Upper lobe of left lung (tissue), 6 donors: ENCODE data around the gene PIGV. TPM values are rescaled to one million over a fixed set of nuclear protein-coding genes. Genes with fewer than 3 reads are reported as not detected.

ENCODE experiments used
- ATAC-seq, 2 donors: fragments of 200-7000 bp; cut with Tn5 transposase; one replicate each; pipeline ENCODE4 v1.9.1; 2022; ENCODE audit warnings: mild to moderate bottlenecking in 2 of 2, moderate library complexity in 2 of 2; ENCODE audit not compliant: low FRiP score in 2 of 2
- DNase-seq, 2 donors: peaks; one replicate each; pipeline ENCODE4 v3.0.0-alpha.2; 2019 to 2020
- H3K27ac ChIP-seq, 4 donors: fragments of 200-600 bp; sonication (generic); one replicate each; pipeline ENCODE4 v1.5.1; 2016 to 2019
- H3K27me3 ChIP-seq, 4 donors: fragments of 200-600 bp; sonication (generic); one replicate each; pipeline ENCODE4 v1.5.1; 2017 to 2019
- H3K36me3 ChIP-seq, 4 donors: fragments of 200-600 bp; sonication (generic); one replicate each; pipeline ENCODE4 v1.5.1; 2016 to 2019
- H3K4me1 ChIP-seq, 4 donors: fragments of 200-600 bp; sonication (generic); one replicate each; pipeline ENCODE4 v1.5.1; 2018 to 2019
- H3K4me3 ChIP-seq, 4 donors: fragments of 200-600 bp; sonication (generic); one replicate each; pipeline ENCODE4 v1.5.1; 2017 to 2019; ENCODE audit warnings: mild to moderate bottlenecking in 2 of 4, moderate library complexity in 1 of 4
- H3K9me3 ChIP-seq, 4 donors: fragments of 200-600 bp; sonication (generic); one replicate each; pipeline ENCODE4 v1.5.1; 2018 to 2019
- CTCF ChIP-seq, 6 experiments: fragments of 450-650 bp in 4 of 6; fragments of 200-600 bp in 2 of 6; sonication (generic) in 2 of 6; IDR thresholded peaks; one replicate each; pipeline ENCODE4 v1.5.1; 2016 to 2019; ENCODE audit warnings: antibody characterized with exemption in 6 of 6
- EP300 ChIP-seq, 4 donors: sonication (generic); formaldehyde crosslinking; IDR thresholded peaks; one replicate each; pipeline ENCODE4 v1.5.1; 2017; ENCODE audit warnings: antibody characterized with exemption in 4 of 4, control low read depth in 2 of 4
- POLR2A ChIP-seq, 4 donors: fragments of 450-650 bp; IDR thresholded peaks; one replicate each; pipeline ENCODE4 v1.5.1; 2016 to 2017; ENCODE audit warnings: antibody characterized with exemption in 4 of 4, mild to moderate bottlenecking in 2 of 4
- POLR2AphosphoS5 ChIP-seq, 2 donors: sonication (generic); formaldehyde crosslinking; IDR thresholded peaks; one replicate each; pipeline ENCODE4 v1.5.1; 2017; ENCODE audit warnings: antibody characterized with exemption in 2 of 2
- WGBS, 2 donors: methylation state at CpG; one replicate each; pipeline ENCODE4 v1.1.5; 2017 to 2018; 5-methylcytosine and 5-hydroxymethylcytosine counted together
- total RNA-seq, 6 donors: library from RNA; depleted of rRNA in 4 of 6; stranded (reverse); fragments of >200 nt in 4 of 6; gene quantifications; one replicate each; pipeline versions ENCODE4 v1.1.0 to v1.2.1, GENCODE V29; 2016 to 2021
- donor health status: DM: no; HTN: no; CAD: no; lungs with moderate emphysema.
- donor health status: DM: no; HTN: yes; CAD: no; lungs with severe emphysema.

The PIGV gene
- total RNA-seq, 6 donors from 2014 or later: 11.9 to 25.1 (median 17.5) TPM

- no peak overlapping the region for H3K4me3 ChIP-seq
- H3K4me1 ChIP-seq: peaks cover 51 to 70% (median 65%) of the 10 kb centered on the region in 4 donors
- no peaks in the 10 kb centered on the region for H3K9me3 ChIP-seq
- peaks cover 0 to 31% (median 6%) of the 10 kb centered on the region in 4 donors for H3K36me3 ChIP-seq
- no peak for ATAC-seq
- no peak for DNase-seq
- no peak for TF ChIP-seq CTCF (IDR thresholded peaks at IDR 0.05)
- TF ChIP-seq POLR2AphosphoS5 (IDR thresholded peaks at IDR 0.05): no peak
- no peak for TF ChIP-seq EP300 (IDR thresholded peaks at IDR 0.05)
- TF ChIP-seq POLR2A (IDR thresholded peaks at IDR 0.05): no peak
- 75 to 81% methylated on average over 8 of the region's 8 CpGs for WGBS, 2 donors
- H3K27ac ChIP-seq: peak overlapping the region; percentile 74 to 88 (median 86)
- no peaks in the 10 kb centered on the region for H3K27me3 ChIP-seq
Observed at GRCh38 chr1:26743426-26744059, 44.2 kb upstream of the PIGV start.

- Histone ChIP-seq H3K27ac (peak overlapping the region; percentile 74 to 88 (median 86)), H3K36me3 (peaks cover 0 to 33% (median 7%) of the 10 kb centered on the region in 4 donors), H3K4me3 (peak overlapping the region in 1 of 4 donors; percentile 12), H3K9me3 (no peaks in the 10 kb centered on the region), H3K27me3 (no peaks in the 10 kb centered on the region), H3K4me1 (peaks cover 51 to 76% (median 66%) of the 10 kb centered on the region in 4 donors)
- WGBS, 2 donors: 38 to 41% methylated on average over 8 of the region's 8 CpGs
- TF ChIP-seq POLR2A (IDR thresholded peaks at IDR 0.05) (peak in 2 of 4 donors; percentile 34 to 36), POLR2AphosphoS5 (IDR thresholded peaks at IDR 0.05) (peak; percentile 84 to 88), EP300 (IDR thresholded peaks at IDR 0.05) (peak in 2 of 4 donors; percentile 38 to 58), CTCF (IDR thresholded peaks at IDR 0.05) (no peak)
- DNase-seq: peak in 1 of 2 donors; percentile 91
- peak; percentile 94 for ATAC-seq
Observed at GRCh38 chr1:26744075-26744959, 43.4 kb upstream of the PIGV start.

GRCh38 chr1:26745191-26745590 lies 42.6 kb upstream of the PIGV start:
- Histone ChIP-seq H3K4me1 (peaks cover 59 to 77% (median 69%) of the 10 kb centered on the region in 4 donors), H3K36me3 (peaks cover 0 to 41% (median 10%) of the 10 kb centered on the region in 4 donors), H3K27me3 (no peaks in the 10 kb centered on the region), H3K9me3 (no peaks in the 10 kb centered on the region), H3K4me3 (no peak overlapping the region), H3K27ac (peak overlapping the region; percentile 74 to 88 (median 86))
- no peak for ATAC-seq
- WGBS, 2 donors: 65 to 81% methylated on average over 5 of the region's 5 CpGs
- no peak for TF ChIP-seq POLR2A (IDR thresholded peaks at IDR 0.05)
- no peak for TF ChIP-seq EP300 (IDR thresholded peaks at IDR 0.05)
- no peak for TF ChIP-seq CTCF (IDR thresholded peaks at IDR 0.05)
- no peak for TF ChIP-seq POLR2AphosphoS5 (IDR thresholded peaks at IDR 0.05)
- DNase-seq: no peak

- Histone ChIP-seq H3K36me3 (peaks cover 0 to 40% (median 8%) of the 10 kb centered on the region in 4 donors), H3K4me1 (peaks cover 59 to 86% (median 67%) of the 10 kb centered on the region in 4 donors), H3K27ac (peak overlapping the region in 2 of 4 donors; percentile 88), H3K4me3 (no peak overlapping the region), H3K9me3 (no peaks in the 10 kb centered on the region), H3K27me3 (no peaks in the 10 kb centered on the region)
- 93 to 96% methylated on average over 5 of the region's 5 CpGs for WGBS, 2 donors
- DNase-seq (no peak), ATAC-seq (no peak)
- TF ChIP-seq POLR2AphosphoS5 (IDR thresholded peaks at IDR 0.05) (no peak), CTCF (IDR thresholded peaks at IDR 0.05) (no peak), EP300 (IDR thresholded peaks at IDR 0.05) (no peak), POLR2A (IDR thresholded peaks at IDR 0.05) (no peak)
Observed at GRCh38 chr1:26747048-26747447, 40.7 kb upstream of the PIGV start.
